ACC112 (cell line): ENCODE data around the gene CEP170B.

Experiments used
- H2AFZ ChIP-seq: fragments of 200-600 bp; sonication (generic); one replicate; pipeline ENCODE4 v1.6.0; 2017; ENCODE audit warnings: antibody characterized with exemption, low read length; ENCODE audit not compliant: unreplicated experiment
- H3K27ac ChIP-seq: fragments of 200-600 bp; sonication (generic); 2 replicates; pipeline ENCODE4 v1.5.1; 2014; ENCODE audit warnings: low read depth, mild to moderate bottlenecking, antibody characterized with exemption, low read length, moderate library complexity
- H3K27me3 ChIP-seq: fragments of 200-600 bp; sonication (generic); 2 replicates; pipeline ENCODE4 v1.6.1; 2014; ENCODE audit warnings: mild to moderate bottlenecking, antibody characterized with exemption, low read length, moderate library complexity, mixed read lengths; ENCODE audit not compliant: insufficient read depth
- H3K36me3 ChIP-seq: fragments of 200-600 bp; sonication (generic); 2 replicates; pipeline ENCODE4 v1.6.1; 2016; ENCODE audit warnings: mild to moderate bottlenecking, antibody characterized with exemption, low read length, moderate library complexity, mixed read lengths; ENCODE audit not compliant: insufficient read depth
- H3K4me1 ChIP-seq: fragments of 200-600 bp; sonication (generic); one replicate; pipeline ENCODE4 v1.6.1; 2016; ENCODE audit warnings: low read length, mixed read lengths; ENCODE audit not compliant: insufficient read depth, unreplicated experiment, control insufficient read depth
- H3K4me3 ChIP-seq: fragments of 200-600 bp; sonication (generic); 2 replicates; pipeline ENCODE4 v1.5.1; 2014; ENCODE audit warnings: mild to moderate bottlenecking, low read depth, low read length
- H3K79me2 ChIP-seq: fragments of 200-600 bp; sonication (generic); one replicate; pipeline ENCODE4 v1.6.0; 2016; ENCODE audit warnings: low read length; ENCODE audit not compliant: control insufficient read depth, unreplicated experiment, insufficient read depth

CEP170B gene

DNA sequence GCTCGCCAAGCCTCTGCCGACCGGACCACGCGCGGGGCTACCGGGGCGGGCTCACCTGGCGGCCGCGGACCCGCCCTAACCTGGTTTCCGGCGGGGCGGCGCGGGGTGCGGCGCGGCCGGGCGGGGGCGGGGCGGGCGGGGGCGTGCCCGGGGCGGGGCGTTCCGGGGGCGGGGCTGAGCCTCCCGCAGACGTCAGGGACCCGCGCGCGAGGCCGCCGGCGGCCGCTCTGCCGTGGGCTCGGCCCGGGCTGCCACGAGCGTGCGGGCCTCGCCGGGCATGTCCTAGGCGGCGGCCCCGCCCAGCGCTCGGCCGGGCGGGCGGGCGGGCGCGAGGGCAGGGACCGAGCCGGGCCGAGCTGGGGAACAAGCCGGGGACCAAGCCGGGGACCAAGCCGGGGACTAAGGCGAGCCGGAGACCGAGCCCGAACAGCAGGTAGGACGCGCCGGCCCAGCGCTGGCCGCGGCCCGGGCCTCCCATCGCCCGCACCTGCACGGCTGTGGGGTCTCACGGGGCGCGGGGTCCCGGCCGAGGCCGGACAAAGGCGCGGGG, at the start of gene CEP170B:
CEP170B (plus strand) TSS at position 188 of the 550 bp plus-strand sequence. CDS start 3,183 bp downstream, outside the sequence.
- Histone ChIP-seq H2AFZ (peak within 1 kb of the TSS; percentile 93), H3K79me2 (peaks cover 36% of the 10 kb centered on the region), H3K4me3 (peak within 1 kb of the TSS; percentile 93), H3K4me1 (peaks cover 22% of the 10 kb centered on the region), H3K27ac (peak within 1 kb of the TSS; percentile 31; the same call in 1 of the 2 replicates), H3K27me3 (peaks cover 27% of the 10 kb centered on the region; the same call in 1 of the 2 replicates), H3K36me3 (no peaks in the 10 kb centered on the region)

DNA sequence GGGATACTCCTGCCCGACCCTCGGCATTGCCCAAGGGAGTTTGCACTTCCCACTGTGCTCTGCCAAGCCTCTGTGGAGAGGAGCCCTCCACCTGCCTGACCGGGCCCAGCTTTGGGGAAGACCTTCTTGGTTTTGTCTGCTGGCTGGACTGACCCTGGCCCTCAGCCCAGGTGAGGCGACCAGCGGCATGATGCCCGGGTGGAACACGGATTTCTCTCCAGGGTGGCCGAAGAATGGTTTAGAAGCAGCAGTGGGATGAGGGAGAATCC, 48.5 kb upstream of the CEP170B start:
- Histone ChIP-seq H3K36me3 (peaks cover 6% of the 10 kb centered on the region; the same call in 1 of the 2 replicates), H2AFZ (peak overlapping the region; percentile 99), H3K4me3 (peak overlapping the region; percentile 99), H3K4me1 (peaks cover 14% of the 10 kb centered on the region), H3K27me3 (no peaks in the 10 kb centered on the region), H3K27ac (peak overlapping the region; percentile 85; the same call in 1 of the 2 replicates), H3K79me2 (peaks cover 17% of the 10 kb centered on the region)

DNA sequence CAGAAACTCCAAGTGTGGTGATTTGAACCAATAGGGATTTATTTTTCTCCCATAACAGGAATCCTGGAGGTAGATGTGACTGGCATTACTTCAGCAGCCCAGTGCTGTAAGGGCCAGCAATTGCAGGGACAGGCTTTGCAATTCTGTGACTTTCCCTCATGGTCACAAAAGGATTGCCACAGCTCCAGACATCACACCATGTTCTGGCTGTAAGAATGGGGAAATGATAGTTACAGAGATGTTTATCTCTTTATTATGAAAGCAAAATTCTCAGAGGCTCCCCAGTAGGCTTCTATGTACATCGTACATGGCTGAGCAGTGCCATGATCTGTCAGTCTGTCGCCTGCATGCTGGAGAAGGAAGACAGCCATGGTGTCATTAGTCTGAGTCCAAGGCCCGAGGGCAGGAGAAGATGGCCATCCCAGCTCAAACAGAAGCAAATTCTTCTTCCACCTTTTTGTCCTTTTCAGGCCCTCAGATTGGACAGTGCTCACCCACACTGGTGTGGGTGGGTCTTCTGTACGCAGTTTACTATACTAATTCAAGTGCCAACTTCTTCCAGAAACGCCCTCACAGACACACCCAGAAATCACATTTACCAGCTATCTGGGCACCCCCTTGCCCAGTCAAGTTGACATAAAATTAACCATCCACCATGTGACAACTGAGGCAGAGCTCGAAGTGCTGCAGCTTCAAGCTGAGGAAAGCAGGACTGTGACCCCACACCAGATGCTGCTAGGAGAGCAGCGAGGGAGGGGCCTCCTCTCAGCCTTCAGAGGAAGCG, 46.9 kb upstream of the CEP170B start:
- Histone ChIP-seq H3K4me3 (no peak overlapping the region), H3K4me1 (peaks cover 14% of the 10 kb centered on the region), H3K79me2 (peaks cover 17% of the 10 kb centered on the region), H3K27me3 (no peaks in the 10 kb centered on the region), H3K27ac (no peak overlapping the region), H2AFZ (no peak overlapping the region), H3K36me3 (peaks cover 6% of the 10 kb centered on the region; the same call in 1 of the 2 replicates)

GRCh38 chr14:104818714-104819161, 46.3 kb upstream of the CEP170B start:
- no peak overlapping the region for H3K4me3 ChIP-seq

DNA sequence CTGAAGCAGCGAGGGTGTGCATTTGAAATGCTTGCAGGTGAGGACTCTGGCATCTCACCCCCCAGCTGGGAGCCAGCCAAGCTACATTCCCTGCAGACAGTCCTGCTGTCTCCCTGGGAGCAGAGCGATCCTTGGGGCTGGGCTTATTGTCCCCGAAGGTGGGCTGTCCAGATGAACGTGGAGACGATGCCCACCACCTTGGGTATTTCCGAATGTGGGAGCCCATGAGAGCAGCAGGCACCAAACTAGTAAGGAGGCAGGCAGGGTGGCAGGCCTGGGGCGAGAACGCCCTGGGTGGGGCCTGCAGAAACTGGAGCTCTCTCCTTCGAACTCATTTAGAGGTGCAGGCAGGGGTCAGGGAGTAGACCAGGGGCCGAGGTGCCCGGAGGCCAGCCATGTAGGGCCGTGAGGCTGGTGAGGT, 45.7 kb upstream of the CEP170B start:
- no peak overlapping the region for H3K4me3 ChIP-seq
- H3K27ac ChIP-seq: no peak overlapping the region
- no peak overlapping the region for H2AFZ ChIP-seq
- peaks cover 14% of the 10 kb centered on the region for H3K79me2 ChIP-seq
- peaks cover 6% of the 10 kb centered on the region; the same call in 1 of the 2 replicates for H3K36me3 ChIP-seq
- no peaks in the 10 kb centered on the region for H3K27me3 ChIP-seq
- peaks cover 3% of the 10 kb centered on the region for H3K4me1 ChIP-seq

More at GRCh38 chr14:104818714-104819161, 46.3 kb upstream of the CEP170B start:
- Histone ChIP-seq H3K27me3 (no peaks in the 10 kb centered on the region), H3K27ac (no peak overlapping the region), H2AFZ (no peak overlapping the region), H3K36me3 (peaks cover 6% of the 10 kb centered on the region; the same call in 1 of the 2 replicates), H3K79me2 (peaks cover 17% of the 10 kb centered on the region), H3K4me1 (peaks cover 9% of the 10 kb centered on the region)

DNA sequence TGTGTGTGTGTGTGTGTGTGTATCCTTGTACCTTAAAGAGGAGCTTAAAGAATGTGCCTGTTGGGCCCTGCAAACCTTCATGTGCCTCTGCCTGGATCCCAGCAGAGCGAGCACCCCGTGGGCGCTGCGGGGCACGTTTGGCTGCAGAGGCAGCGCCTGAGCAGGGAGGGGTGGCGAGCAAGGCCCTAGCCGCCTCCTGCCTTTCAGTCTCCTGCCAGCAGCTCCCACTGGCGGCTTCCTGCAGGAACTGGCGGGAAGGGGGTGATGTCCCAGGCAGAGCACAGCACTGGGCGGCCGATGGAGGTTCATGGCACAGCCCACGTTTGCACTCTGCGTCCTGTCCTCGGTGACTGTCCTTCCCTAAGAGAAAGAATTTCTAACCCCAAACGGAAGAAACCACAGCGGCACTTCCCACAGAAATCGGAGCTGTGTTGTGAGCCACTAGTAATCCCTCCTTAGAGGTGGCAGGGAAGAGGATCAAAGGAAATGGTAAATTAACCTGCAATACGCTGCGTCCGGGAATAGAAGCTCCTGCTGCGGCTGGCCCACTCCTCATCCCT, 44.3 kb upstream of the CEP170B start:
- H3K27me3 ChIP-seq: no peaks in the 10 kb centered on the region
- H3K27ac ChIP-seq: no peak overlapping the region
- peaks cover 8% of the 10 kb centered on the region for H3K79me2 ChIP-seq
- no peak overlapping the region for H3K4me3 ChIP-seq
- H3K4me1 ChIP-seq: no peaks in the 10 kb centered on the region
- H2AFZ ChIP-seq: no peak overlapping the region
- peaks cover 6% of the 10 kb centered on the region; the same call in 1 of the 2 replicates for H3K36me3 ChIP-seq

DNA sequence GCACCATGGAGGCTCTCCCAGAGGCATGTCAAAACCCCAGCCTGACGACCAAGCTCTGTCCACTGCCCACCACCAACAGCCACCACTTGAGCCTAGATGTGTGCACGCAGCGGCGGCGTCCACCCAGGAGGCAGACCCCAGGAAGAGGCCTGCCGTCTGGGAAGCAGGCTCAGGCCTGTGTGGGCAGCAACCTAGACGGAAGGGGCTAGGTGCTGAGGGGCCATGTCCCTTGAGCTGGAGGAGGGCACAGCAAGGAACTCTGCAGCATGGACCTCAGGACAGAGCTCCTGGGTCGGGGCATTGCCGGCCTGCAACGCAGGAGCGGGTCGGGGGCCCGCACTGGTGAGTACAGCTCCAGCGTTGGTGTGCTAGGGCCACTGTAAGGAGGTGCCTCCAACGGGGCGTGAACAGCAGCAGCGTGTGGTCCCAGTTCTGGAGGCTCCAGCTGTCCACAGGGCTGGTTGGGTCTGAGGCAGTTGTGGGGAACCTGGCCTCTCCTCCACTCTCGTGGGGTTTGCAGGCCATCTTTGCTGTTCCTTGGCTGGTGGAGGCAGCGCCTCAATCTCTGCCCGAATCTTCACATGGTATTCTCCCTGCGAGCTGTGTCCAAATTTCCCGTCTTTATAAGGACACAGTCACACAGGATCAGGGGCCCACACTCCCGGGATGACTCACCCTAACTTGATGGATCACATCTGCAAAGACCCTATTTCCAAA, 43.7 kb upstream of the CEP170B start:
- no peak overlapping the region for H3K27ac ChIP-seq
- H2AFZ ChIP-seq: no peak overlapping the region
- H3K4me1 ChIP-seq: no peaks in the 10 kb centered on the region
- H3K79me2 ChIP-seq: peaks cover 8% of the 10 kb centered on the region
- no peak overlapping the region for H3K4me3 ChIP-seq
- no peaks in the 10 kb centered on the region for H3K27me3 ChIP-seq
- peaks cover 6% of the 10 kb centered on the region; the same call in 1 of the 2 replicates for H3K36me3 ChIP-seq

GRCh38 chr14:104821971-104822608, 43.0 kb upstream of the CEP170B start:
- H3K36me3 ChIP-seq: peaks cover 6% of the 10 kb centered on the region; the same call in 1 of the 2 replicates
- H3K27ac ChIP-seq: no peak overlapping the region
- no peak overlapping the region for H3K4me3 ChIP-seq
- H3K79me2 ChIP-seq: peaks cover 2% of the 10 kb centered on the region
- H3K4me1 ChIP-seq: no peaks in the 10 kb centered on the region
- H2AFZ ChIP-seq: no peak overlapping the region
- no peaks in the 10 kb centered on the region for H3K27me3 ChIP-seq

DNA sequence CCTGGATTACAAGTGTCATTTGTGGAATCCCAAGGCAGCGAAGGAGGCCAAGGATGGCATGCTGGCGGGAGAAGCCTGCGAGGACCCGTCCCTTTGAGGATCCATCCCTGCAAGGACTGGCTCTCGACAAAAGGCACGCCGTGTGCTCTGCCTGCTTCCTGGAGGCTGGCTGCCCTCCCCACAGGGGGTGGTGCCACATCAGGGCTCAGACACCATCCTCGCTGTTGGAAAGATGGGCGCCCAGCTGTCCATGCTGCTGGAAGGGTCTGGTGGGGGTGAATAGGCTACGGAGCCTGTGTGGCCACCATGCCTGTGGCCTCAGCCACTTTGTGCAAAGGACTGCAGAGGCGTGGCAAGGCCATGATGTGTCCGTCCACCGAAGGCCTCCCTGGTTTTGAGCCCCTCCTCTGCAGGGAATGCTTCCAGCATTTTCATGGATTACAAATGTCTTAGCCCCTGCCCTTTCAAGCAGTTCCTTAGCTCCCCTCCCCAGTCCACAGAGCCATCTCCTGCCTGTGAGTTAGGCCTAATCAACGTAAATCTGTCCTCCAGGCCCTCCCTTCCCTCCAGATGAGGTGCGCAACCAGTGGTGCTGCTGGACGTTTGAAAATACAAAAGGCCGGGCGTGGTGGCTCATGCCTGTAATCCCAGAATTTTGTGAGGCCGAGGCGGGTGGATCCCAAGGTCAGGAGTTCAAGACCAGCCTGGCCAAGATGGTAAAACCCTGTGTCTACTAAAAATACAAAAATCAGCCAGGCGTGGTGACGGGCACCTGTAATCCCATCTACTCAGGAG, 42.0 kb upstream of the CEP170B start:
- Histone ChIP-seq H3K36me3 (peaks cover 6% of the 10 kb centered on the region; the same call in 1 of the 2 replicates), H3K27ac (no peak overlapping the region), H3K4me1 (no peaks in the 10 kb centered on the region), H3K79me2 (no peaks in the 10 kb centered on the region), H2AFZ (no peak overlapping the region), H3K4me3 (no peak overlapping the region), H3K27me3 (no peaks in the 10 kb centered on the region)
